Measurements from ENCODE around the gene OSGEP.

The OSGEP gene

GRCh38 chr14:20454516-20455354, at the start of gene OSGEP, which contains the start of gene APEX1:
Gene OSGEP (minus strand): TSS chr14:20454812. CDS start chr14:20454683, 129 bp downstream.
Gene APEX1 (plus strand): TSS chr14:20455226. CDS start chr14:20455646, 420 bp downstream.
- DNase-seq = peak; percentile 98

- no peak for DNase-seq
These were observed 49.3 kb upstream of the OSGEP start for GRCh38 chr14:20503898-20504297.

GRCh38 chr14:20501346-20501745, 46.7 kb upstream of the OSGEP start:
- no peak for DNase-seq

- no peak for DNase-seq
These were observed 45.3 kb upstream of the OSGEP start for GRCh38 chr14:20499881-20500280.

- DNase-seq = no peak
These were observed 44.5 kb upstream of the OSGEP start for GRCh38 chr14:20499108-20499507.

- DNase-seq = no peak
These were observed 44.0 kb upstream of the OSGEP start for GRCh38 chr14:20498622-20499021.

GRCh38 chr14:20494935-20495766, 40.5 kb upstream of the OSGEP start:
- no peak for DNase-seq

- no peak for DNase-seq
These were observed 39.0 kb upstream of the OSGEP start for GRCh38 chr14:20493634-20494033.

GRCh38 chr14:20492486-20492885, 37.9 kb upstream of the OSGEP start:
- DNase-seq = no peak

GRCh38 chr14:20490563-20490962, 36.0 kb upstream of the OSGEP start:
- no peak for DNase-seq

GRCh38 chr14:20489093-20489994, 34.7 kb upstream of the OSGEP start:
- DNase-seq = no peak

GRCh38 chr14:20487396-20487725, 32.7 kb upstream of the OSGEP start:
- DNase-seq = no peak

- DNase-seq = no peak
These were observed 32.2 kb upstream of the OSGEP start for GRCh38 chr14:20486684-20487395.

- no peak for DNase-seq
These were observed 31.3 kb upstream of the OSGEP start for GRCh38 chr14:20485900-20486299.

GRCh38 chr14:20482382-20482781, 27.8 kb upstream of the OSGEP start:
- DNase-seq = no peak

GRCh38 chr14:20478894-20479293, 24.3 kb upstream of the OSGEP start:
- DNase-seq = no peak

GRCh38 chr14:20477211-20477876, 22.7 kb upstream of the OSGEP start:
- DNase-seq = no peak

GRCh38 chr14:20476776-20477175, 22.2 kb upstream of the OSGEP start:
- DNase-seq = no peak

- DNase-seq = no peak
These were observed 18.0 kb upstream of the OSGEP start for GRCh38 chr14:20472536-20473169.

GRCh38 chr14:20470603-20470901, 15.9 kb upstream of the OSGEP start:
- DNase-seq = no peak

- no peak for DNase-seq
These were observed 15.4 kb upstream of the OSGEP start for GRCh38 chr14:20469890-20470602.
